Myometrial cell (primary cell): Measurements from ENCODE around the gene TRIM48. TPM values are rescaled to one million over a fixed set of nuclear protein-coding genes. Genes with fewer than 3 reads are reported as not detected.

ENCODE experiments used
- total RNA-seq: library from RNA; depleted of rRNA; stranded (reverse); fragments of >200 nt; gene quantifications from 2 replicates; pipeline ENCODE4 v1.2.3, GENCODE V29; 2015

The TRIM48 gene
- total RNA-seq: not detected in 2 replicates

GRCh38 chr11:55261855-55262254 is at the start of gene TRIM48:
Gene TRIM48 (plus strand): TSS chr11:55262155. CDS start chr11:55262268, 113 bp downstream.

Other genes with a start within 250 kb of the TRIM48 start
- gene OR4A16, start 81.0 kb downstream of the TRIM48 start, total RNA-seq: not detected in 2 replicates
- gene OR4A15, start 105.8 kb downstream of the TRIM48 start, total RNA-seq: not detected in 2 replicates